ENCODE data around the gene TBC1D22A.
A peak's percentile ranks its signal among the peaks of the same experiment; 100 is the strongest.

TBC1D22A gene

DNA sequence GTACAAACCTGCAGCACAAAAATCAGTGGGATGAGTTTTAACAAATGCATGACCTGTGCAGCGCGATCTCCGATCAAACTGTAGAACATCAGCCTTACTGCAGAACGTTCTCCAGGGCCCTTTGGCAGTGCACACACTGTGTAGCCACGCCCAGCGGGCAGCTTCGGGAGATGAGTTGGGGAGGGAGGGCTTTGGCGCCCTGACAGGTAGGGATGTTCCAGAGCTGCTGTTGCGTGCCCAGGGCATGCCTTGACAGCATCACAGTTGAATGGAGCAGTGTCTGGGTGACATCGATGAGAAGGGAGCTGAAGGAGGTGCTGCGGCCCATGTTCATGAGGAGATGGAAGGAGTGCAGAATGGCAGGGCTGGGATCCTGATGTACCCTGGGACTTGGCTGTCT, 80.2 kb downstream of the TBC1D22A start:
- Histone ChIP-seq H3K27ac (ENCODE audit: low read length) (no peak overlapping the region), H3K4me1 (ENCODE audit: low read length) (no peaks in the 10 kb centered on the region), H2AFZ (ENCODE audit: low read depth, low read length) (no peak overlapping the region), H3K4me3 (ENCODE audit: low read length) (no peak overlapping the region), H3K9me3 (ENCODE audit: insufficient read depth, low read length) (no peaks in the 10 kb centered on the region), H3K9ac (ENCODE audit: low read length) (no peak overlapping the region), H3K4me2 (ENCODE audit: low read length) (no peak overlapping the region), H4K20me1 (ENCODE audit: insufficient read depth, low read length) (peaks cover 88% of the 10 kb centered on the region), H3K36me3 (replicated peaks; ENCODE audit: low read depth, low read length) (peaks cover 51% of the 10 kb centered on the region), H3K27me3 (ENCODE audit: low read depth, low read length) (no peaks in the 10 kb centered on the region), H3K79me2 (ENCODE audit: low read length) (peaks cover 60% of the 10 kb centered on the region)
- TF ChIP-seq EZH2phosphoT487 (IDR thresholded peaks at IDR 0.05; ENCODE audit: low read depth): no peak
- TF ChIP-seq, protein P1, sequence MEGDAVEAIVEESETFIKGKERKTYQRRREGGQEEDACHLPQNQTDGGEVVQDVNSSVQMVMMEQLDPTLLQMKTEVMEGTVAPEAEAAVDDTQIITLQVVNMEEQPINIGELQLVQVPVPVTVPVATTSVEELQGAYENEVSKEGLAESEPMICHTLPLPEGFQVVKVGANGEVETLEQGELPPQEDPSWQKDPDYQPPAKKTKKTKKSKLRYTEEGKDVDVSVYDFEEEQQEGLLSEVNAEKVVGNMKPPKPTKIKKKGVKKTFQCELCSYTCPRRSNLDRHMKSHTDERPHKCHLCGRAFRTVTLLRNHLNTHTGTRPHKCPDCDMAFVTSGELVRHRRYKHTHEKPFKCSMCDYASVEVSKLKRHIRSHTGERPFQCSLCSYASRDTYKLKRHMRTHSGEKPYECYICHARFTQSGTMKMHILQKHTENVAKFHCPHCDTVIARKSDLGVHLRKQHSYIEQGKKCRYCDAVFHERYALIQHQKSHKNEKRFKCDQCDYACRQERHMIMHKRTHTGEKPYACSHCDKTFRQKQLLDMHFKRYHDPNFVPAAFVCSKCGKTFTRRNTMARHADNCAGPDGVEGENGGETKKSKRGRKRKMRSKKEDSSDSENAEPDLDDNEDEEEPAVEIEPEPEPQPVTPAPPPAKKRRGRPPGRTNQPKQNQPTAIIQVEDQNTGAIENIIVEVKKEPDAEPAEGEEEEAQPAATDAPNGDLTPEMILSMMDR (IDR thresholded peaks at IDR 0.05; ENCODE audit: low read depth, low read length): no peak

DNA sequence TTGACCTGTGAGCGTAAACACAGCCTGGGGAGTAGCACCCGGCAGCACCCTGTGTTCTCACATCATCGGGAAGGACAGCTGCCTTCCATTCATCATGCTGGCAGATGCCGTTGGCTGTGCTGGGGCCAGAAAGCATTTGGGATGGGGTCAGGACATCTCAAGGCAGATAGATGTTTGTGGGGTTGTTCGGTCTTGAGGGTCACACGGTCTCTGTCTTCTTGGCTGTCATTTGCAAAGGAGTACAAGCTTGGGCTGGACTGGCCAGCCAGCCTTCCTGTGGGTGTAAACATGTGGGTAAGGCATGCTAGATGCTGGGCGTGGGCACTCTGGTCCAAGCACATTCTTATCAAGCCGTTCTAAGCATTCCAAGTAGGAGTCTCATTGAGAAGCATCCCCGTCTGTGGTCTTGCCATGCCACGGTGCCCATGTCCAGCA, 81.4 kb downstream of the TBC1D22A start:
- Histone ChIP-seq H4K20me1 (ENCODE audit: insufficient read depth, low read length) (peaks cover 97% of the 10 kb centered on the region), H3K9me3 (ENCODE audit: insufficient read depth, low read length) (no peaks in the 10 kb centered on the region), H3K79me2 (ENCODE audit: low read length) (peaks cover 72% of the 10 kb centered on the region), H3K27me3 (ENCODE audit: low read depth, low read length) (no peaks in the 10 kb centered on the region), H3K4me3 (ENCODE audit: low read length) (no peak overlapping the region), H3K4me2 (ENCODE audit: low read length) (no peak overlapping the region), H3K27ac (ENCODE audit: low read length) (no peak overlapping the region), H3K4me1 (ENCODE audit: low read length) (no peaks in the 10 kb centered on the region), H3K36me3 (replicated peaks; ENCODE audit: low read depth, low read length) (peaks cover 61% of the 10 kb centered on the region), H3K9ac (ENCODE audit: low read length) (no peak overlapping the region), H2AFZ (ENCODE audit: low read depth, low read length) (no peak overlapping the region)
- TF ChIP-seq EZH2phosphoT487 (IDR thresholded peaks at IDR 0.05; ENCODE audit: low read depth): no peak
- TF ChIP-seq, protein P1 (IDR thresholded peaks at IDR 0.05; ENCODE audit: low read depth, low read length): no peak

DNA sequence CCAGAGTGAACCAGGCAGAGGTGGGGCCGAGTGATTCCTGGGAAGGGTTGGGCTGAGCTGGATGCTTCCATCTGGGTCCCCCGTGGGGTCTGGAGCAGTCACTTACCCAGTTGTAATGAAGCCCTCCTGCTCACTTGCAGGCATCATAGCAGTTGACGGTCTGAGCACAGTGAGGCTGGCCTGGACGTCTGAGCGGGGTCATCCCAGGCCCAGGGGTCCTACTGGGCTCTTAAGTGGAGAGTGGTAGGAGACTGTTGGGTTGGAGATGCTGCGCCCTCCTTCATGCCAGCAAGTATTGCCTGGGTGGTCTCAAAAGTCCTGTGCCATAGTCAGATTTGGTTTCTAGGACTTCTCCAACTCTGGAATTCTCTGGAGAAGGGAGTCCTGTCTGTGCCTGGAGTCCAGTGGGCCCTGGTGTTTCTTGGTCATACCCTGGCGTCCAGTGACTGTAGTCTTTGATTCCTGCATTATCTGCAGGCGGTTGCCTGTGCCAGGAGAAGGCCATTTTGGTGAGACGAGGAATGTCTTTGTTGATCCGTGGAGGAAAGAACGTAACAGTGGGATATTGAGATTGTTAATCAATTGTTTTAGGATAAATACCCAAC, 82.3 kb downstream of the TBC1D22A start:
- H3K9ac ChIP-seq (ENCODE audit: low read length): no peak overlapping the region
- no peaks in the 10 kb centered on the region for H3K9me3 ChIP-seq (ENCODE audit: insufficient read depth, low read length)
- H3K4me3 ChIP-seq (ENCODE audit: low read length): no peak overlapping the region
- H3K4me2 ChIP-seq (ENCODE audit: low read length): no peak overlapping the region
- no peak overlapping the region for H2AFZ ChIP-seq (ENCODE audit: low read depth, low read length)
- H4K20me1 ChIP-seq (ENCODE audit: insufficient read depth, low read length): peaks cover 97% of the 10 kb centered on the region
- no peak overlapping the region for H3K27ac ChIP-seq (ENCODE audit: low read length)
- peaks cover 81% of the 10 kb centered on the region for H3K79me2 ChIP-seq (ENCODE audit: low read length)
- peaks cover 68% of the 10 kb centered on the region for H3K36me3 ChIP-seq (replicated peaks; ENCODE audit: low read depth, low read length)
- TF ChIP-seq, protein P1 (IDR thresholded peaks at IDR 0.05; ENCODE audit: low read depth, low read length): no peak
- no peak for TF ChIP-seq EZH2phosphoT487 (IDR thresholded peaks at IDR 0.05; ENCODE audit: low read depth)
- H3K4me1 ChIP-seq (ENCODE audit: low read length): no peaks in the 10 kb centered on the region
- H3K27me3 ChIP-seq (ENCODE audit: low read depth, low read length): no peaks in the 10 kb centered on the region

DNA sequence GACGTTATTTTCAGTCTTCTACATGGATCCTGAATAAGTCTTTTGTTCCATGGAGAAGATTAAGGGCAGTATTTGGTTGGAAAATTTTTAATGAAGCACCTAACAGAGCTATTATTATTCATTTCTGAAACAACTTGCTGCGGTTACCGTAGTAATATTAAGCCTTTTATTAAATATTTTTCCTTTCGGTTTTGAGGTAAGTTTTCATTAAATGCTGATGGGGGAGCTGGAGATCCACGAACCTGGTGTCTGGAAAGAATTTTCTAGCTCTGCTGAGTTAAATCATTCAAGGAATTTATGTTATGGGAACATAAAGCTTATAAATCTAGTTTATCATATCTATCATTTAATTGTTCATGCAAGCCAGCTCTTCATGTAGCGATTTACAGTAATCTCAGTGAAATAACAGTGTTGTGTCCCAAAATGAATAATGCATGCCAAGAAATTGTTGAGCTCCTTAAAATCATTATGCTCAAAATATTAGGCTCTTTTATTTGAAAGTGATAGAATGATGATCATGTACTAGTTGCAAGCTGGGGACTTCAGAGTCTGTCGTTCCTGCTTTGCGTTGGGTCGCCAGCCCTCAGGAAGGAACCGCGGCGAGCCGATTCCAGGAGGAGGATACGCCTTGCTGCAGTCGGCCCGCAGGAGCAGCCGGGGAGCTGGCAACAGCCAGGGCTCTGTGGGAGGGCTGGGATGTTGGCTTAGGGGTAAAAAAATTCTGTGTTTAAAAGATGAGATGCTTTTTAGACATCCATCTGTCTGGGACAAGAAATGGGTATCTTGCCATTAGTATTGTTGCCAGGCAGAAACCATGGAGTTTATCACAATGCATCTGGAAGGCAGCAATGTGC, 83.1 kb downstream of the TBC1D22A start:
- H3K79me2 ChIP-seq (ENCODE audit: low read length): peaks cover 86% of the 10 kb centered on the region
- H3K4me3 ChIP-seq (ENCODE audit: low read length): no peak overlapping the region
- H4K20me1 ChIP-seq (ENCODE audit: insufficient read depth, low read length): peaks cover 100% of the 10 kb centered on the region
- no peak overlapping the region for H2AFZ ChIP-seq (ENCODE audit: low read depth, low read length)
- no peak overlapping the region for H3K4me2 ChIP-seq (ENCODE audit: low read length)
- H3K9ac ChIP-seq (ENCODE audit: low read length): no peak overlapping the region
- no peak overlapping the region for H3K27ac ChIP-seq (ENCODE audit: low read length)
- H3K9me3 ChIP-seq (ENCODE audit: insufficient read depth, low read length): no peaks in the 10 kb centered on the region
- no peaks in the 10 kb centered on the region for H3K4me1 ChIP-seq (ENCODE audit: low read length)
- no peak for TF ChIP-seq EZH2phosphoT487 (IDR thresholded peaks at IDR 0.05; ENCODE audit: low read depth)
- TF ChIP-seq, protein P1 (IDR thresholded peaks at IDR 0.05; ENCODE audit: low read depth, low read length): 0 out of 2 replicates have a peak, but pooled peaks have one; percentile 3
- H3K36me3 ChIP-seq (replicated peaks; ENCODE audit: low read depth, low read length): peaks cover 76% of the 10 kb centered on the region
- no peaks in the 10 kb centered on the region for H3K27me3 ChIP-seq (ENCODE audit: low read depth, low read length)

All from OCI-LY3 (cell line).